Muscle of leg (tissue), 11 donors: ENCODE data around the gene AGGF1. TPM values are rescaled to one million over a fixed set of nuclear protein-coding genes. Genes with fewer than 3 reads are reported as not detected.
"Not testable (repeated sequence)": the region's sequence is repeated elsewhere in the genome, so short reads cannot be mapped to it uniquely, and the experiment has no call there.

Experiments
- DNase-seq: peaks from one replicate; pipeline ENCODE4 v3.0.0; 2013
- H3K27ac ChIP-seq: one replicate; pipeline ENCODE4 v1.5.1; 2013; ENCODE audit warnings: mild to moderate bottlenecking, low read length, control low read depth
- H3K27me3 ChIP-seq: one replicate; pipeline ENCODE4 v1.6.1; 2013; ENCODE audit warnings: low read length; ENCODE audit not compliant: control insufficient read depth, insufficient read depth
- H3K36me3 ChIP-seq: one replicate; pipeline ENCODE4 v1.6.1; 2013; ENCODE audit warnings: low read length; ENCODE audit not compliant: control insufficient read depth, insufficient read depth
- H3K4me1 ChIP-seq: one replicate; pipeline ENCODE4 v1.6.1; 2013; ENCODE audit warnings: low read length; ENCODE audit not compliant: control insufficient read depth, insufficient read depth
- H3K4me3 ChIP-seq: one replicate; pipeline ENCODE4 v1.5.1; 2013; ENCODE audit warnings: low read length, control low read depth
- H3K9me3 ChIP-seq: replicated peaks from 2 replicates; pipeline ENCODE4 v1.6.1; 2013; ENCODE audit warnings: low read depth, low read length; ENCODE audit not compliant: control insufficient read depth
- WGBS: methylation state at CpG from one replicate; pipeline ENCODE4 v1.1.5; 2013; ENCODE audit warnings: missing lambda C conversion rate; ENCODE audit not compliant: insufficient coverage; 5-methylcytosine and 5-hydroxymethylcytosine counted together
- polyA plus RNA-seq, 8 donors: library from polyadenylated mRNA; unstranded; fragments of 120-200 nt; gene quantifications; one replicate each; pipeline versions ENCODE4 v1.2.1 to v1.2.3, GENCODE V29; 2013; ENCODE audit warnings: inconsistent platforms in 1 of 8, low replicate concordance in 1 of 8; ENCODE audit not compliant: insufficient read length in 8 of 8, insufficient read depth in 1 of 8
- total RNA-seq: library from RNA; stranded (reverse); fragments of 120-200 nt; gene quantifications from one replicate; pipeline ENCODE4 v1.2.4, GENCODE V29; 2013

The AGGF1 gene
- total and polyA plus RNA-seq, 9 donors: 12.5 to 16.9 (median 15.2) TPM

- Histone ChIP-seq H3K27ac (no peak overlapping the region), H3K4me1 (peaks cover 8% of the 10 kb centered on the region), H3K9me3 (no peaks in the 10 kb centered on the region), H3K27me3 (no peaks in the 10 kb centered on the region), H3K4me3 (no peak overlapping the region), H3K36me3 (peaks cover 10% of the 10 kb centered on the region)
- DNase-seq: no peak
- WGBS: 67% methylated on average over 3 of the region's 6 CpGs
Observed at GRCh38 chr5:77083088-77083487, 52.9 kb downstream of the AGGF1 start.

- Histone ChIP-seq H3K27me3 (no peaks in the 10 kb centered on the region), H3K4me1 (peaks cover 12% of the 10 kb centered on the region), H3K36me3 (peaks cover 10% of the 10 kb centered on the region), H3K4me3 (peak overlapping the region; percentile 79), H3K9me3 (no peaks in the 10 kb centered on the region), H3K27ac (peak overlapping the region; percentile 97)
- 0% methylated on average over 5 of the region's 6 CpGs for WGBS
- peak; percentile 89 for DNase-seq
Observed at GRCh38 chr5:77086368-77086688, 56.1 kb downstream of the AGGF1 start.

- peaks cover 10% of the 10 kb centered on the region for H3K36me3 ChIP-seq
- DNase-seq: peak; percentile 90
- H3K27ac ChIP-seq: peak within 1 kb of the TSS; percentile 97
- no peaks in the 10 kb centered on the region for H3K27me3 ChIP-seq
- no peaks in the 10 kb centered on the region for H3K9me3 ChIP-seq
- peaks cover 12% of the 10 kb centered on the region for H3K4me1 ChIP-seq
- peak within 1 kb of the TSS; percentile 79 for H3K4me3 ChIP-seq
- WGBS: under 1% methylated on average over 52 of the region's 63 CpGs
Observed at GRCh38 chr5:77086689-77087483, 56.7 kb downstream of the AGGF1 start, which contains the start of gene ZBED3. Gene ZBED3 (minus strand): TSS chr5:77087285. CDS start chr5:77077878, 9,407 bp downstream.

- peaks cover 12% of the 10 kb centered on the region for H3K4me1 ChIP-seq
- no peaks in the 10 kb centered on the region for H3K27me3 ChIP-seq
- H3K9me3 ChIP-seq: no peaks in the 10 kb centered on the region
- H3K36me3 ChIP-seq: peaks cover 10% of the 10 kb centered on the region
- H3K27ac ChIP-seq: peak overlapping the region; percentile 97
- peak overlapping the region; percentile 79 for H3K4me3 ChIP-seq
- 15% methylated on average over 10 of the region's 16 CpGs for WGBS
- peak; percentile 75 for DNase-seq
Observed at GRCh38 chr5:77087484-77088261, 57.5 kb downstream of the AGGF1 start.

- DNase-seq: no peak
- WGBS: 91% methylated on average over 4 of the region's 4 CpGs
Observed at GRCh38 chr5:77095189-77095588, 65.0 kb downstream of the AGGF1 start.

GRCh38 chr5:77101298-77101697, 71.1 kb downstream of the AGGF1 start:
- DNase-seq: no peak
- Histone ChIP-seq H3K36me3 (peaks cover 4% of the 10 kb centered on the region), H3K9me3 (no peaks in the 10 kb centered on the region), H3K4me1 (no peaks in the 10 kb centered on the region), H3K27me3 (no peaks in the 10 kb centered on the region), H3K27ac (no peak overlapping the region), H3K4me3 (no peak overlapping the region)
- 95% methylated on average over 3 of the region's 4 CpGs for WGBS

More at GRCh38 chr5:77095189-77095588, 65.0 kb downstream of the AGGF1 start:
- H3K27me3 ChIP-seq: no peaks in the 10 kb centered on the region
- H3K9me3 ChIP-seq: no peaks in the 10 kb centered on the region
- no peak overlapping the region for H3K27ac ChIP-seq
- H3K4me1 ChIP-seq: no peaks in the 10 kb centered on the region
- H3K4me3 ChIP-seq: no peak overlapping the region
- H3K36me3 ChIP-seq: peaks cover 4% of the 10 kb centered on the region

- no peaks in the 10 kb centered on the region for H3K27me3 ChIP-seq
- no peaks in the 10 kb centered on the region for H3K4me1 ChIP-seq
- WGBS: 73% methylated on average over 3 of the region's 7 CpGs
- no peak overlapping the region for H3K27ac ChIP-seq
- no peaks in the 10 kb centered on the region for H3K9me3 ChIP-seq
- H3K4me3 ChIP-seq: no peak overlapping the region
- no peak for DNase-seq
- H3K36me3 ChIP-seq: peaks cover 4% of the 10 kb centered on the region
Observed at GRCh38 chr5:77102549-77102948, 72.3 kb downstream of the AGGF1 start.

GRCh38 chr5:77103457-77103856, 73.3 kb downstream of the AGGF1 start:
- H3K9me3 ChIP-seq: no peaks in the 10 kb centered on the region
- peaks cover 4% of the 10 kb centered on the region for H3K36me3 ChIP-seq
- no peak for DNase-seq
- H3K27me3 ChIP-seq: no peaks in the 10 kb centered on the region
- H3K4me1 ChIP-seq: no peaks in the 10 kb centered on the region
- no CpG with 5 or more reads among the region's 1 CpG for WGBS
- H3K4me3 ChIP-seq: no peak overlapping the region
- no peak overlapping the region for H3K27ac ChIP-seq

GRCh38 chr5:77104813-77105212, 74.6 kb downstream of the AGGF1 start:
- H3K27ac ChIP-seq: no peak overlapping the region
- H3K4me3 ChIP-seq: no peak overlapping the region
- DNase-seq: no peak
- H3K9me3 ChIP-seq: no peaks in the 10 kb centered on the region
- H3K36me3 ChIP-seq: no peaks in the 10 kb centered on the region
- no peaks in the 10 kb centered on the region for H3K4me1 ChIP-seq
- H3K27me3 ChIP-seq: no peaks in the 10 kb centered on the region

- not testable (repeated sequence) for DNase-seq, H3K27ac ChIP-seq, H3K36me3 ChIP-seq, H3K4me3 ChIP-seq, H3K27me3 ChIP-seq, H3K9me3 ChIP-seq, H3K4me1 ChIP-seq
- WGBS: no CpG with 5 or more reads among the region's 4 CpGs
Observed at GRCh38 chr5:77107035-77107434, 76.8 kb downstream of the AGGF1 start.
